G401.6 (cell line): Measurements from ENCODE around the gene BORCS5.

Experiments
- FAIRE-seq: peaks from 2 replicates; lab custom pipeline; 2012; peaks lifted over from hg19 to GRCh38; lab: Jason Lieb, UNC

Gene BORCS5

DNA sequence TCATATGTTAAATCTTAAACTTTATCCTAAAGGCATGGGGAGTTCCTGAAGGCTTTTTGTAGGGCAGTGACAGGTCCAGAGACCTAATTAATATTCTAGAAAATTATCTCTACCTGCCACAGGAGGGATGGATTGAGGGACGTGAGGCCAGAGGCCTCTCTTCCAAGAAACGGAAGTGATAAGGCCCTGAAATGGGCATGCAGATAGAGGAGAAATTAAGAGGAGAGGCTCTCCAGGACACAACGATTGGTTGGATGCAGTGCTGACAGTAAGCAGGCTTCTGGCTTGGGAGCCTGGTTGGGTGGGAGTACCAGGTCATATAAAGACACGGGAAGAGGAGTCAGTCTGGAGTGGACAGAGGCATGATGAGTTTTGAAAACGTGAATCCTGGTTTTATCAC is 3.1 kb upstream of the BORCS5 start:
- no peak for FAIRE-seq

- no peak for FAIRE-seq
Measured at GRCh38 chr12:12356467-12356895, 397 bp upstream of the BORCS5 start.

- no peak for FAIRE-seq
Measured at GRCh38 chr12:12357719-12358461, 1.0 kb downstream of the BORCS5 start.

- no peak for FAIRE-seq
Measured at GRCh38 chr12:12358528-12358927, 1.6 kb downstream of the BORCS5 start.

DNA sequence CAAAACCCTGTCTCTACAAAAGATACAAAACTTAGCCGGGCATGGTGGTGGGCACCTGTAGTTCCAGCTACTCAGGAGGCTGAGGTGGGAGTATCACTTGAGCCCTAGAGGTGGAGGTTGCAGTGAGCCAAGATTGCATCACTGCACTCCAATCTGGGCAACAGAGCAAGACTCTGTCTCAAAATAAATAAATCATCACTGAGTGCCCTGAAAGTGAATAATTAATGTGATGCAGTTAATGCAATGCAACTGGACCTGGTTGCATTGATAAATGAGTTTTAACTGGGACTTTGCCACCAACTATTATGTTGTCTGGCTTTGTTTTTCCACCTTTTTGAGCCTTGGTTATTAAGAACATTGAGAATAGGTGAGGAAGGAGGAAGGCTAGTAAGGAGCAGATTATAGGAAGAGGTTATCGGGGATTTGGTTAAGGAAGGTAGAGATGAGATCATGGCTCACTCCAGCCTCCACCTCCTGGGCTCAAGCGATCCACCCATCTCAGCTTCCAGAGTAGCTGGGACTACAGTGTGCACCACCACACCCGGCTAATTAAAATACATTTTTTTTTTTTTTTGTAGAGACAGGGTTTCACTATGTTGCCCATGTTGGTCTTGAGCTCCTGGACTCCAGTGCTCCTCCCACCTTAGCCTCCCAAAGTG is 8.0 kb downstream of the BORCS5 start:
- no peak for FAIRE-seq

DNA sequence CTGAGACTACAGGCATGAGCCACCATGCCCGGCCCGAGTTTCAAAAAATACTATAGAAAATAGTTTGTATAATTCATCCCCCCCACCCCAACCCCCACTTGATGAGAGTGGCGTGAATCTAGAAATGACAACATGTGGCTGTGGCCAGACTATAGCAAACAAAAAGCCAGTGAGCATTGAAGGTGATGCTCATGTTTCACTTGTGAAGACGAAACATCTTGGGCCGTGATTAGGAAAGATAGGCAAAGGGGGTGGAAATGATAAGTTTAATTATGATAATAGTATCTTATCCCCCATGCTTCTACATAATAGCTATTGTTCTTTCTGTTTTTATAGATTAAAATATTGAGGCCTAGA is 8.5 kb downstream of the BORCS5 start:
- FAIRE-seq = no peak

DNA sequence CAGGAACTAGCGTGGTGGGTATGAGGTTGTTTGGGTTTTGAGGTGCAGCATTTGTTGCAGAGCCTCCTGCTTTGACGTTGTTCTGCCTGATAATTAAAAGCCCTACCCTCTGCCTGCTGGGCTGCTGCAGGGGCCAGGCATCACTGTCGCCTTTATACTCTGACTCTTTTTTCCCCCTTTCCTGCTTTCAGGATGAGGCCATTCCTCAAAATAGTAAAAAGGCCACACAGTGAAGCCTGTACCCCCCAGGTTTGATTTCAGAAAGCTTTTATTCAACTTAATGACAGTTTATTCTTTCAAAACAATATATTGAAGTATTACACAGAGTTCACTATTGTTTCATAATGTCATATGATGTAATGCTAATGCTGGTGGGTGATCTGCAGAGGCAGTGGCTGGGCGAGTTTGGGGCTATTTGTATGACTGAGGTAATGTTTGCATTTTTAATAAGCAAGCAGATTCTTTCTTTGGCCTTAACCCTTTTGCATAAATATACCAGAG is 9.1 kb downstream of the BORCS5 start:
- FAIRE-seq = no peak

DNA sequence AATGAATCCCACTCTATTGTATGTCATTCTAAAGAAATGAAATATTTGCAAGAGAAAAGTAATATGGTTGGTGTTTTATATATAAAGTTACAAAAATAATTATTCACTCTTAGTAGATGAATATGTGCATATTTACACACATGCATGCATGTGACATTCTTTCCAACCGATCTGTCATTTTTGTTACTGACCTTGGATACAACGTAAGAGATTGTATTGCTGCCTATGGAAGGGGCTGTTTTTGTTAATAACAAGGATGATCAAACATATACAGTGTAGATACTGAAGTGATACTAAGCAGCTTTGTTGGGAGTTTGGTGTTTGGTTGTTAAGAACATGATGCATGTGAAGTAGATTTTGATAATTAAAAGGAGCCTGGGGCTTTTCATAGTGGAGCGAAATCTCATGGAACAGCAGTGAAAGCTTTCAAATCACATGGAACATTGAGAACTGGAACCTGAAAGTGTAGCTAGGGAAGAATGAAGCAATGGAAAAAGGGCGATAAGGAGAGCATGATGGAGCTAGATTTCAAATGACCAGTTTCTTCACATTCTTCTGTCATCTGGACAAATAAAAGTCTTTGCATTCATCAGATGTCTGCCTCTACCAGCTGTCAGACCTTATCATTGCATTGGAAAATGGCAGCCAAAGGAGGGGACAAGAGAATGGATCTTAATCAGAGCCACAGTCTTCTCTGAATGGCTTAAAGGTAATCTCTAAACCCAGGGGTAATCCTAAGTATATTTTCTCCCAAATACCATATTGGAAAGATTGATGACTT is 10.0 kb downstream of the BORCS5 start:
- no peak for FAIRE-seq

GRCh38 chr12:12367482-12367998 is 10.7 kb downstream of the BORCS5 start:
- FAIRE-seq = no peak

- no peak for FAIRE-seq
Measured at GRCh38 chr12:12372946-12373722, 16.3 kb downstream of the BORCS5 start.

GRCh38 chr12:12376646-12377448 is 20.0 kb downstream of the BORCS5 start:
- peak; percentile 96 for FAIRE-seq

GRCh38 chr12:12378616-12379015 is 21.7 kb downstream of the BORCS5 start:
- FAIRE-seq = no peak

GRCh38 chr12:12379831-12380730 is 23.2 kb downstream of the BORCS5 start:
- no peak for FAIRE-seq

DNA sequence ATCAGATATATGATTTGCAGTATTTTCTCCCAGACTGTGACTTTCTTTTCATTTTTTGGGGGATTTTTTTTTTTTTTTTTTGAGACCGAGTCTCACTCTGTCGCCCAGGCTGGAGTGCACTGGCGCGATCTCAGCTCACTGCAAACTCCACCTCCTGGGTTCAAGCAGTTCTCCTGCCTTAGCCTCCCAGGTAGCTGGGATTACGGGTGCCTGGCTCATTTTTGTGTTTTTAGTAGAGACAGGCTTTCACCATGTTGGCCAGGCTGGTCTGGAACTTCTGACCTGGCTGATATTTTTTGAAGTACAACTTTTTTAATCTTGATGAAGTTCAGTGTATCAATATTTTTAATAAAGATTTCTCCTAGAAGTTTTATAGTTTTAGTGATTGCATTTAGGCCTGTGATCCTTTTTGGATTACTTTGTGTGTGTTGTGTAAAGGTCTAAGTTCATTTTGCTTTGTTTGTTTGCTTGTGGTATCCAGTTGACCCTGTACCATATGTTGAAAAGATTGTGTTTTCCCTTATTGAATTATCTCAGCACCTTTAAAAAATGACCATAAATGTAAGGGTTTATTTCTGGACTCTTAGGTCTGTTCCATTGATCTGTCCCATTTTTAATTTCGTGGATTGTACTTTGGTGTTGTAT is 24.2 kb downstream of the BORCS5 start:
- no peak for FAIRE-seq

- no peak for FAIRE-seq
Measured at GRCh38 chr12:12381982-12382381, 25.1 kb downstream of the BORCS5 start.

DNA sequence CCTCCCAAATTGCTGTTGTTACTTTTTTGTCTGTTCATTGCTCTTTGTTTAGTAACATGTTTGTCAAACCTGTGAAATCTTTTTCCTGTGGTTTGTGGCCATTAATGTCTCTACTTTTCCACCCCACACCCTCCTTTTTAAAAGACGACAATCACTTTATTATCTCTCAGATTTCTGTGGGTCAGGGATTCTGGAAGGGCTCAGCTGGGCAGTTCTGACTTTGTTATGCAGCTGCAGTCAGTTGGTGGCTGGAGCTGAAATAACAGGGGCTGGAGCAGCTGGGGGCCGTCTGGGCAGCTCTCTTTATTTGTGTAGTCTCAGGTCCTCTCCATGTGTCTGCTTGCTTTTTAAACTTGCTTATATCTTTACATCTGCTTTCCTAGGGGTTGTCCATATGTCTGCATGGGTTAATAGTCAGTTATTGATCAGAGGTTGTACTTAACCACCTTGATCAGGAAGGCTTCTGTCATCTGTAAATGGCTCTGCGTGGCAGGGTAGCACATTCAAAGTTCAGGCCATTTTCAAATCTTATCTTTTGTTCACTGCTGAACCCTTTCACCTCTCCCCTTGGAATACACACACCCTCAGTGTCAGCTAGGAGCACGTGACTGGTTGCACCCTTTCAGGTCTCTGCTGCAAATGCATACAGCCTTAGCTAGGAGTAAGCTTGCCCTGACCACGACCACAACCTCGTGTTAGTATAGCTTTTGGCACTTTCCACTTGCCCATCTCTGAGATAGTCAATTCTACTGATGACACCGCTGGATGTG is 27.9 kb downstream of the BORCS5 start:
- FAIRE-seq = no peak

GRCh38 chr12:12387501-12387900 is 30.6 kb downstream of the BORCS5 start:
- no peak for FAIRE-seq

- no peak for FAIRE-seq
Measured at GRCh38 chr12:12392413-12392812, 35.5 kb downstream of the BORCS5 start.

DNA sequence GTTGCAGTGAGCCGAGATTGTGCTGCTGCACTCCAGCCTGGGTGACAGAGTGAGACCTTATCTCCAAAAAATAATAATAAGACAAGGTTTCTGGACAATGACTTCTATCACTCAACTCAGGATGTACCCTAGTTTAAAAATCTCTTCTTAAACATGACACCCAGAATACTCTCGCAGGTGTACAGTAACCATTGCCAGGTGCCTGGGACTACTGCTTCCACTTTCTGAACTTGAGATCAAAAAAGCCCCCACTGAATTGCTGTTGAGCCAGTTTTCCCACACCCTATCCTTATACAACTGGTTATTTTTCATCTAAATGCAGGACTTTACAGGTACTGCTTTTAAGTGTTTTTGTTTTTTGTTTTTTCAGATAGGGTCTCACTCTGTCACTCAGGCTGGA is 36.3 kb downstream of the BORCS5 start:
- FAIRE-seq = no peak
